ENCODE data around the gene ELOVL5.

The ELOVL5 gene

GRCh38 chr6:53266553-53267090 lies 82.1 kb downstream of the ELOVL5 start:
- no peak for DNase-seq (ENCODE audit: low read depth)

GRCh38 chr6:53264915-53265607 lies 83.7 kb downstream of the ELOVL5 start:
- no peak overlapping the region for H3K4me3 ChIP-seq (ENCODE audit: low read length)
- DNase-seq (ENCODE audit: low read depth): no peak
- TF ChIP-seq CTCF (IDR thresholded peaks at IDR 0.05; ENCODE audit: insufficient read depth, low read depth, low read length, missing control alignments): no peak

More at GRCh38 chr6:53266553-53267090, 82.1 kb downstream of the ELOVL5 start:
- no peak for TF ChIP-seq CTCF (IDR thresholded peaks at IDR 0.05; ENCODE audit: insufficient read depth, low read depth, low read length, missing control alignments)
- H3K4me3 ChIP-seq (ENCODE audit: low read length): no peak overlapping the region

- DNase-seq (ENCODE audit: low read depth): no peak
- H3K4me3 ChIP-seq (ENCODE audit: low read length): no peak overlapping the region
- TF ChIP-seq CTCF (IDR thresholded peaks at IDR 0.05; ENCODE audit: insufficient read depth, low read depth, low read length, missing control alignments): no peak
Measured at GRCh38 chr6:53264337-53264736, 84.4 kb downstream of the ELOVL5 start.

GRCh38 chr6:53263917-53264316 lies 84.8 kb downstream of the ELOVL5 start:
- no peak overlapping the region for H3K4me3 ChIP-seq (ENCODE audit: low read length)
- no peak for TF ChIP-seq CTCF (IDR thresholded peaks at IDR 0.05; ENCODE audit: insufficient read depth, low read depth, low read length, missing control alignments)
- peak; percentile 18 for DNase-seq (ENCODE audit: low read depth)

- no peak for TF ChIP-seq CTCF (IDR thresholded peaks at IDR 0.05; ENCODE audit: insufficient read depth, low read depth, low read length, missing control alignments)
- no peak overlapping the region for H3K4me3 ChIP-seq (ENCODE audit: low read length)
- no peak for DNase-seq (ENCODE audit: low read depth)
Measured at GRCh38 chr6:53259860-53260580, 88.7 kb downstream of the ELOVL5 start.

- no peak overlapping the region for H3K4me3 ChIP-seq (ENCODE audit: low read length)
- no peak for TF ChIP-seq CTCF (IDR thresholded peaks at IDR 0.05; ENCODE audit: insufficient read depth, low read depth, low read length, missing control alignments)
- DNase-seq (ENCODE audit: low read depth): no peak
Measured at GRCh38 chr6:53258774-53259155, 90.0 kb downstream of the ELOVL5 start.

Data from epithelial cell of esophagus (primary cell).